K562 (cell line): ENCODE measurements around the gene AGL.

Experiments used
- ELF1 ChIP-seq: fragments of 200-800 bp; sonication (Bioruptor generic); IDR thresholded peaks from 2 replicates; pipeline ENCODE4 v1.6.1; 2016; ENCODE audit warnings: missing genetic modification characterization, missing compliant biosample characterization
- FOXJ2 ChIP-seq: fragments of 200-800 bp; sonication (Bioruptor generic); IDR thresholded peaks from 2 replicates; pipeline ENCODE4 v1.6.1; 2016; ENCODE audit warnings: missing genetic modification characterization, missing compliant biosample characterization
- HOMEZ ChIP-seq: fragments of 250-450 bp; sonication (Bioruptor Pico); IDR thresholded peaks from 2 replicates; pipeline ENCODE4 v1.4.0; 2020; ENCODE audit warnings: mild to moderate bottlenecking, moderate library complexity
- NFIC ChIP-seq: fragments of 450-650 bp; IDR thresholded peaks from 2 replicates; pipeline ENCODE4 v1.6.1; 2017; ENCODE audit warnings: mild to moderate bottlenecking, inconsistent platforms
- PHB ChIP-seq: fragments of 250-450 bp; sonication (Bioruptor Pico); IDR thresholded peaks from 2 replicates; pipeline ENCODE4 v1.5.0; 2021
- PHF20 ChIP-seq: fragments of 450-650 bp; IDR thresholded peaks from 2 replicates; pipeline ENCODE4 v1.6.1; 2018; ENCODE audit not compliant: partially characterized antibody
- RAD21 ChIP-seq, 2 experiments: fragments of 250-450 bp in 1 of 2; fragments of 450-650 bp in 1 of 2; sonication (Bioruptor Pico) in 1 of 2; formaldehyde crosslinking in 1 of 2; IDR thresholded peaks in 1 of 2; conservative IDR thresholded peaks in 1 of 2; 2 replicates each; pipeline versions ENCODE4 v1.4.0 to v1.8.0; 2020 to 2022; ENCODE audit warnings: mild to moderate bottlenecking in 2 of 2, moderate library complexity in 1 of 2
- RBM22 ChIP-seq: fragments of 200-400 bp; formaldehyde crosslinking; IDR thresholded peaks from 2 replicates; pipeline ENCODE4 v1.6.1; 2018; ENCODE audit warnings: low read length, low read depth; ENCODE audit not compliant: poor library complexity, severe bottlenecking
- SPI1 ChIP-seq: IDR thresholded peaks from 2 replicates; pipeline ENCODE4 v1.6.1; 2011; ENCODE audit warnings: low read depth, low read length, control low read depth, borderline replicate concordance
- USF2 ChIP-seq: sonication (generic); formaldehyde crosslinking; IDR thresholded peaks from 2 replicates; pipeline ENCODE4 v1.5.0; 2020; ENCODE audit warnings: missing genetic modification reagents

GRCh38 chr1:99956755-99957154, 106.6 kb downstream of the AGL start:
- TF ChIP-seq FOXJ2 (tag) = no peak
- TF ChIP-seq SPI1 = no peak
- no peak for TF ChIP-seq PHF20
- no peak for TF ChIP-seq NFIC
- no peak for TF ChIP-seq RAD21 (CRISPR knock-in tag; conservative IDR thresholded peaks at IDR 0.05 in 1 of 2, IDR thresholded peaks at IDR 0.05 in 1 of 2)
- TF ChIP-seq HOMEZ (CRISPR knock-in tag) = no peak
- TF ChIP-seq RBM22 = no peak
- TF ChIP-seq PHB (CRISPR knock-in tag) = no peak
- TF ChIP-seq USF2 (CRISPR knock-in tag) = no peak
- no peak for TF ChIP-seq ELF1 (tag)
